ENCODE data around the gene HDAC1. TPM values are rescaled to one million over a fixed set of nuclear protein-coding genes. Genes with fewer than 3 reads are reported as not detected.

Gene HDAC1
- total RNA-seq, 2 experiments from 2014 or later, result 126 to 127 TPM

- ATAC-seq (no peak), DNase-seq (no peak)
- CTCF ChIA-PET, result interaction anchor here (1.0 to 1.6 kb wide), 5 partner anchors 8 to 83 kb away, joined by 3 to 4 read pairs (median 3); no protein-coding TSS in a partner anchor
- POLR2A ChIA-PET, result interaction anchor here (1.4 to 2.7 kb wide), 5 partner anchors 19 to 82 kb away, joined by 3 to 10 read pairs (median 7); partner anchors contain the start of genes HDAC1 and LCK
- no peak overlapping the region for H3K4me3 Mint-ChIP-seq
- no peaks in the 10 kb centered on the region for H3K27me3 Mint-ChIP-seq
- intact Hi-C loops (cut with micrococcal nuclease), result loop anchor here (5.0 kb wide), 1 partner anchor 41 kb away; no protein-coding TSS in a partner anchor
- peaks cover 24% of the 10 kb centered on the region for H3K4me1 Mint-ChIP-seq (ENCODE audit: low read depth)
- H3K9me3 Mint-ChIP-seq, result no peaks in the 10 kb centered on the region
- TF ChIP-seq CTCF (IDR thresholded peaks at IDR 0.05), result no peak
- H3K27ac Mint-ChIP-seq, result peak overlapping the region; percentile 10
- peaks cover 41% of the 10 kb centered on the region for H3K36me3 Mint-ChIP-seq (ENCODE audit: low read depth)
These were observed 39.7 kb downstream of the HDAC1 start for GRCh38 chr1:32331549-32331948.

GRCh38 chr1:32332290-32333079 lies 40.6 kb downstream of the HDAC1 start:
- Mint-ChIP-seq H3K27ac (no peak overlapping the region), H3K4me3 (no peak overlapping the region), H3K36me3 (ENCODE audit: low read depth) (peaks cover 35% of the 10 kb centered on the region), H3K4me1 (ENCODE audit: low read depth) (peaks cover 32% of the 10 kb centered on the region), H3K9me3 (no peaks in the 10 kb centered on the region), H3K27me3 (no peaks in the 10 kb centered on the region)
- ChIA-PET POLR2A (interaction anchor here (0.7 to 2.7 kb wide), 11 partner anchors 9 to 144 kb away, joined by 3 to 10 read pairs (median 4); partner anchors contain the start of genes HDAC1 and LCK), CTCF (interaction anchor here (0.8 to 2.4 kb wide), 4 partner anchors 11 to 117 kb away, joined by 3 to 11 read pairs (median 4); no protein-coding TSS in a partner anchor)
- DNase-seq (no peak), ATAC-seq (no peak)
- intact Hi-C loops (cut with micrococcal nuclease), result loop anchor here (5.0 kb wide), 1 partner anchor 40 kb away; no protein-coding TSS in a partner anchor
- TF ChIP-seq CTCF (IDR thresholded peaks at IDR 0.05), result no peak

GRCh38 chr1:32333251-32333963 lies 41.5 kb downstream of the HDAC1 start:
- TF ChIP-seq CTCF (IDR thresholded peaks at IDR 0.05), result no peak
- Mint-ChIP-seq H3K27ac (peak overlapping the region; percentile 68), H3K4me3 (no peak overlapping the region), H3K36me3 (ENCODE audit: low read depth) (peaks cover 31% of the 10 kb centered on the region), H3K4me1 (ENCODE audit: low read depth) (peaks cover 39% of the 10 kb centered on the region), H3K27me3 (no peaks in the 10 kb centered on the region), H3K9me3 (no peaks in the 10 kb centered on the region)
- intact Hi-C loops (cut with micrococcal nuclease), result loop anchor here (5.0 kb wide), 1 partner anchor 39 kb away; no protein-coding TSS in a partner anchor
- ATAC-seq (no peak), DNase-seq (no peak)
- POLR2A ChIA-PET, result interaction anchor here (0.7 to 2.7 kb wide), 9 partner anchors 12 to 145 kb away, joined by 3 to 10 read pairs (median 5); partner anchors contain the start of gene HDAC1
- CTCF ChIA-PET, result interaction anchor here (0.8 to 2.4 kb wide), 3 partner anchors 12 to 118 kb away, joined by 3 to 11 read pairs (median 5); no protein-coding TSS in a partner anchor

- DNase-seq, result no peak
- H3K27ac Mint-ChIP-seq, result no peak overlapping the region
- H3K4me3 Mint-ChIP-seq, result peak overlapping the region; percentile 81
- TF ChIP-seq CTCF (IDR thresholded peaks at IDR 0.05), result no peak
- H3K4me1 Mint-ChIP-seq (ENCODE audit: low read depth), result peaks cover 49% of the 10 kb centered on the region
- POLR2A ChIA-PET, result interaction anchor here (1.0 to 2.7 kb wide), 4 partner anchors 10 to 85 kb away, joined by 3 to 10 read pairs (median 6); no protein-coding TSS in a partner anchor
- ATAC-seq, result no peak
- intact Hi-C loops (cut with micrococcal nuclease), result loop anchor here (5.0 kb wide), 1 partner anchor 38 kb away; no protein-coding TSS in a partner anchor
- CTCF ChIA-PET, result interaction anchor here (0.8 to 2.4 kb wide), 2 partner anchors 12 to 119 kb away, joined by 3 to 11 read pairs; no protein-coding TSS in a partner anchor
- no peaks in the 10 kb centered on the region for H3K27me3 Mint-ChIP-seq
- H3K9me3 Mint-ChIP-seq, result no peaks in the 10 kb centered on the region
- peaks cover 24% of the 10 kb centered on the region for H3K36me3 Mint-ChIP-seq (ENCODE audit: low read depth)
These were observed 42.5 kb downstream of the HDAC1 start for GRCh38 chr1:32334274-32334861.

All from activated CD8-positive, alpha-beta T cell treated with anti-CD3 and anti-CD28 coated beads for 36 hours (primary cell).